Nephron (organoid): ENCODE measurements around the gene PRR22.

Experiments used
- H3K27ac Mint-ChIP-seq, 3 experiments: 2 replicates each; pipeline ENCODE4 v1.8.0; 2020; ENCODE audit warnings: mixed read lengths in 3 of 3, mild to moderate bottlenecking in 2 of 3, moderate library complexity in 1 of 3
- H3K27me3 Mint-ChIP-seq: 2 replicates; pipeline ENCODE4 v1.8.0; 2021; ENCODE audit warnings: low read depth, mild to moderate bottlenecking, moderate library complexity, mixed read lengths
- H3K36me3 Mint-ChIP-seq: 2 replicates; pipeline ENCODE4 v1.8.0; 2020; ENCODE audit warnings: low read depth, mixed read lengths
- H3K4me1 Mint-ChIP-seq: 2 replicates; pipeline ENCODE4 v1.8.0; 2020; ENCODE audit warnings: mixed read lengths
- H3K4me3 Mint-ChIP-seq, 3 experiments: 2 replicates each; pipeline ENCODE4 v1.8.0; 2020; ENCODE audit warnings: mild to moderate bottlenecking in 3 of 3, mixed read lengths in 3 of 3, moderate library complexity in 2 of 3
- H3K9me3 Mint-ChIP-seq: 2 replicates; pipeline ENCODE4 v1.8.0; 2020; ENCODE audit warnings: mixed read lengths
- TF ChIP-seq, protein P1 (sequence below), 3 experiments: fragments of 200-600 bp; sonication (generic); IDR thresholded peaks; one replicate each; pipeline ENCODE4 v1.5.0; 2021; ENCODE audit warnings: antibody characterized with exemption in 3 of 3; ENCODE audit not compliant: unreplicated experiment in 3 of 3

The PRR22 gene

GRCh38 chr19:5828661-5829566, 44.4 kb upstream of the PRR22 start:
- Mint-ChIP-seq H3K9me3 (no peaks in the 10 kb centered on the region), H3K27ac (peak overlapping the region; percentile 97 to 99 (median 98)), H3K4me1 (peaks cover 12% of the 10 kb centered on the region), H3K4me3 (peak overlapping the region; percentile 99), H3K27me3 (peaks cover 7% of the 10 kb centered on the region), H3K36me3 (no peaks in the 10 kb centered on the region)
- TF ChIP-seq, protein P1, sequence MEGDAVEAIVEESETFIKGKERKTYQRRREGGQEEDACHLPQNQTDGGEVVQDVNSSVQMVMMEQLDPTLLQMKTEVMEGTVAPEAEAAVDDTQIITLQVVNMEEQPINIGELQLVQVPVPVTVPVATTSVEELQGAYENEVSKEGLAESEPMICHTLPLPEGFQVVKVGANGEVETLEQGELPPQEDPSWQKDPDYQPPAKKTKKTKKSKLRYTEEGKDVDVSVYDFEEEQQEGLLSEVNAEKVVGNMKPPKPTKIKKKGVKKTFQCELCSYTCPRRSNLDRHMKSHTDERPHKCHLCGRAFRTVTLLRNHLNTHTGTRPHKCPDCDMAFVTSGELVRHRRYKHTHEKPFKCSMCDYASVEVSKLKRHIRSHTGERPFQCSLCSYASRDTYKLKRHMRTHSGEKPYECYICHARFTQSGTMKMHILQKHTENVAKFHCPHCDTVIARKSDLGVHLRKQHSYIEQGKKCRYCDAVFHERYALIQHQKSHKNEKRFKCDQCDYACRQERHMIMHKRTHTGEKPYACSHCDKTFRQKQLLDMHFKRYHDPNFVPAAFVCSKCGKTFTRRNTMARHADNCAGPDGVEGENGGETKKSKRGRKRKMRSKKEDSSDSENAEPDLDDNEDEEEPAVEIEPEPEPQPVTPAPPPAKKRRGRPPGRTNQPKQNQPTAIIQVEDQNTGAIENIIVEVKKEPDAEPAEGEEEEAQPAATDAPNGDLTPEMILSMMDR (IDR thresholded peaks at IDR 0.05; ENCODE audit: unreplicated experiment in 3 of 3): no peak

GRCh38 chr19:5827891-5828660, 43.5 kb upstream of the PRR22 start:
- TF ChIP-seq, protein P1 (IDR thresholded peaks at IDR 0.05; ENCODE audit: unreplicated experiment in 3 of 3): no peak
- Mint-ChIP-seq H3K4me1 (peaks cover 12% of the 10 kb centered on the region), H3K36me3 (no peaks in the 10 kb centered on the region), H3K27me3 (peaks cover 4% of the 10 kb centered on the region), H3K9me3 (no peaks in the 10 kb centered on the region), H3K27ac (peak overlapping the region; percentile 97 to 99 (median 98)), H3K4me3 (peak overlapping the region; percentile 99)

GRCh38 chr19:5827342-5827890, 42.9 kb upstream of the PRR22 start:
- Mint-ChIP-seq H3K27ac (peak overlapping the region; percentile 79 to 97 (median 96)), H3K9me3 (no peaks in the 10 kb centered on the region), H3K27me3 (no peaks in the 10 kb centered on the region), H3K4me3 (peak overlapping the region; percentile 91 to 99 (median 92)), H3K4me1 (peaks cover 12% of the 10 kb centered on the region), H3K36me3 (no peaks in the 10 kb centered on the region)
- TF ChIP-seq, protein P1 (IDR thresholded peaks at IDR 0.05; ENCODE audit: unreplicated experiment in 3 of 3): no peak

GRCh38 chr19:5826531-5827341, 42.2 kb upstream of the PRR22 start:
- Mint-ChIP-seq H3K4me3 (peak overlapping the region; percentile 91 to 92 (median 91)), H3K36me3 (no peaks in the 10 kb centered on the region), H3K27ac (peak overlapping the region; percentile 79 to 97 (median 96)), H3K4me1 (peaks cover 12% of the 10 kb centered on the region), H3K27me3 (no peaks in the 10 kb centered on the region), H3K9me3 (no peaks in the 10 kb centered on the region)
- TF ChIP-seq, protein P1 (IDR thresholded peaks at IDR 0.05; ENCODE audit: unreplicated experiment in 3 of 3): no peak

DNA sequence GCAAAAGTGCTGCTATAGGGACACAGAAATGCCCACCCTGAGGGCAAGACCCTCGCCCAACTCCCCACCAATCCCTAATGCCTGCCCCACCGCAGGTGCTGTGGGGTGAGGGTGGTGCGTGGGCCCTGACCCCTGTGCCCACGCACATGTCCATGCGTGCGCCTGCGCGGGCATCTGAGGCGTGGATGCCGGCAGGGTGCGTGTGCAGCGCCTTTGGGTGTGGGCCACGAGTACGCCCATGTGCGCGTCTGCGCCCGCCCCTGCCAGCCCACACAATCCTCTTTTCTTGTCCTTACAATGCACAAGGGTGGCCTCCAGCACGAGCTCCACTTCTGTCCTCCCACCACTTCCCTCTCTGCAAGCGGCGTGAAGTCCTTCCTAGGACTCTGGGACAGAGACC, 40.6 kb upstream of the PRR22 start:
- H3K36me3 Mint-ChIP-seq: no peaks in the 10 kb centered on the region
- no peak overlapping the region for H3K4me3 Mint-ChIP-seq
- no peak overlapping the region for H3K27ac Mint-ChIP-seq
- H3K27me3 Mint-ChIP-seq: no peaks in the 10 kb centered on the region
- TF ChIP-seq, protein P1 (IDR thresholded peaks at IDR 0.05; ENCODE audit: unreplicated experiment in 3 of 3): no peak
- H3K9me3 Mint-ChIP-seq: no peaks in the 10 kb centered on the region
- H3K4me1 Mint-ChIP-seq: peaks cover 10% of the 10 kb centered on the region
